Fibroblast of gingiva (primary cell): ENCODE measurements around the gene PSME4.
A peak's percentile ranks its signal among the peaks of the same experiment; 100 is the strongest.
"Not testable (repeated sequence)": the region's sequence is repeated elsewhere in the genome, so short reads cannot be mapped to it uniquely, and the experiment has no call there.

Experiments
- DNase-seq: peaks from one replicate; pipeline ENCODE4 v3.0.0-alpha.2; 2011; ENCODE audit warnings: low read depth

PSME4 gene

GRCh38 chr2:53842891-53843290, 127.9 kb downstream of the PSME4 start:
- no peak for DNase-seq

GRCh38 chr2:53841651-53842050, 129.1 kb downstream of the PSME4 start:
- not testable (repeated sequence) for DNase-seq

GRCh38 chr2:53840580-53840979, 130.2 kb downstream of the PSME4 start:
- DNase-seq = no peak

GRCh38 chr2:53829980-53830290, 140.9 kb downstream of the PSME4 start:
- DNase-seq = not testable (repeated sequence)

GRCh38 chr2:53829273-53829979, 141.4 kb downstream of the PSME4 start:
- no peak for DNase-seq

GRCh38 chr2:53828331-53828730, 142.5 kb downstream of the PSME4 start:
- DNase-seq = no peak

- DNase-seq = no peak
Measured at GRCh38 chr2:53827398-53828175, 143.2 kb downstream of the PSME4 start.

GRCh38 chr2:53826587-53827397, 144.0 kb downstream of the PSME4 start:
- peak; percentile 57 for DNase-seq

- no peak for DNase-seq
Measured at GRCh38 chr2:53826030-53826410, 144.8 kb downstream of the PSME4 start.

GRCh38 chr2:53823639-53824038, 147.2 kb downstream of the PSME4 start:
- DNase-seq = not testable (repeated sequence)

GRCh38 chr2:53821810-53822209, 149.0 kb downstream of the PSME4 start:
- no peak for DNase-seq

GRCh38 chr2:53820711-53821110, 150.1 kb downstream of the PSME4 start:
- DNase-seq = no peak

- DNase-seq = no peak
Measured at GRCh38 chr2:53820048-53820447, 150.7 kb downstream of the PSME4 start.

GRCh38 chr2:53819634-53820033, 151.2 kb downstream of the PSME4 start:
- no peak for DNase-seq

- no peak for DNase-seq
Measured at GRCh38 chr2:53818854-53819435, 151.8 kb downstream of the PSME4 start.
